ENCODE data around the gene PTPRD.

Gene PTPRD

GRCh38 chr9:8822667-8823025 lies 1790.2 kb downstream of the PTPRD start:
- no peak for DNase-seq (ENCODE audit: low spot score)

GRCh38 chr9:8821910-8822666 lies 1790.7 kb downstream of the PTPRD start:
- no peak for DNase-seq (ENCODE audit: low spot score)

- no peak for DNase-seq (ENCODE audit: low spot score)
Measured at GRCh38 chr9:8817335-8817734, 1795.5 kb downstream of the PTPRD start.

- no peak for DNase-seq (ENCODE audit: low spot score)
Measured at GRCh38 chr9:8816361-8816760, 1796.4 kb downstream of the PTPRD start.

GRCh38 chr9:8815931-8816330 lies 1796.9 kb downstream of the PTPRD start:
- DNase-seq (ENCODE audit: low spot score): no peak

GRCh38 chr9:8815219-8815618 lies 1797.6 kb downstream of the PTPRD start:
- DNase-seq (ENCODE audit: low spot score): no peak

- no peak for DNase-seq (ENCODE audit: low spot score)
Measured at GRCh38 chr9:8812888-8813287, 1799.9 kb downstream of the PTPRD start.

GRCh38 chr9:8809741-8810140 lies 1803.1 kb downstream of the PTPRD start:
- DNase-seq (ENCODE audit: low spot score): no peak

GRCh38 chr9:8806150-8806549 lies 1806.7 kb downstream of the PTPRD start:
- DNase-seq (ENCODE audit: low spot score): no peak

GRCh38 chr9:8804613-8805012 lies 1808.2 kb downstream of the PTPRD start:
- DNase-seq (ENCODE audit: low spot score): no peak

GRCh38 chr9:8802242-8802641 lies 1810.6 kb downstream of the PTPRD start:
- no peak for DNase-seq (ENCODE audit: low spot score)

GRCh38 chr9:8800196-8800595 lies 1812.6 kb downstream of the PTPRD start:
- DNase-seq (ENCODE audit: low spot score): no peak

GRCh38 chr9:8799615-8800014 lies 1813.2 kb downstream of the PTPRD start:
- no peak for DNase-seq (ENCODE audit: low spot score)

- no peak for DNase-seq (ENCODE audit: low spot score)
Measured at GRCh38 chr9:8799206-8799605, 1813.6 kb downstream of the PTPRD start.

- no peak for DNase-seq (ENCODE audit: low spot score)
Measured at GRCh38 chr9:8784838-8785237, 1828.0 kb downstream of the PTPRD start.

GRCh38 chr9:8783941-8784340 lies 1828.9 kb downstream of the PTPRD start:
- DNase-seq (ENCODE audit: low spot score): no peak

- DNase-seq (ENCODE audit: low spot score): no peak
Measured at GRCh38 chr9:8782237-8782636, 1830.6 kb downstream of the PTPRD start.

- no peak for DNase-seq (ENCODE audit: low spot score)
Measured at GRCh38 chr9:8781458-8781857, 1831.3 kb downstream of the PTPRD start.

GRCh38 chr9:8780386-8780785 lies 1832.4 kb downstream of the PTPRD start:
- DNase-seq (ENCODE audit: low spot score): no peak

GRCh38 chr9:8779478-8779877 lies 1833.3 kb downstream of the PTPRD start:
- no peak for DNase-seq (ENCODE audit: low spot score)

GRCh38 chr9:8778356-8778755 lies 1834.4 kb downstream of the PTPRD start:
- DNase-seq (ENCODE audit: low spot score): no peak

GRCh38 chr9:8772302-8772701 lies 1840.5 kb downstream of the PTPRD start:
- DNase-seq (ENCODE audit: low spot score): no peak

- DNase-seq (ENCODE audit: low spot score): no peak
Measured at GRCh38 chr9:8769153-8769552, 1843.6 kb downstream of the PTPRD start.

GRCh38 chr9:8766096-8766495 lies 1846.7 kb downstream of the PTPRD start:
- DNase-seq (ENCODE audit: low spot score): no peak
